T-cell (primary cell): Measurements from ENCODE around the gene YTHDF1. TPM values are rescaled to one million over a fixed set of nuclear protein-coding genes. Genes with fewer than 3 reads are reported as not detected.

Experiments used
- ATAC-seq, 4 experiments: fragments of 200-7000 bp in 3 of 4; fragments of 150-1000 bp in 1 of 4; cut with Tn5 transposase; replicated peaks in 1 of 4; 1 replicate in 3 of 4; 2 replicates in 1 of 4; pipeline ENCODE4 v1.10.0; 2021; ENCODE audit warnings: moderate library complexity in 3 of 4, mild to moderate bottlenecking in 2 of 4, moderate number of reproducible peaks in 1 of 4
- CTCF ChIA-PET, 2 donors: fragments of 300-600 bp; sonication (Branson Sonifier 250); formaldehyde crosslinking; loops; one replicate each; lab custom pipeline; 2022; ENCODE audit warnings: antibody characterized with exemption in 2 of 2; lab: Charles Lee
- POLR2A ChIA-PET, 2 donors: fragments of 300-600 bp; sonication (Branson Sonifier 250); formaldehyde crosslinking; loops; one replicate each; lab custom pipeline; 2022; ENCODE audit warnings: antibody characterized with exemption in 2 of 2; lab: Charles Lee
- DNase-seq, 35 experiments: peaks; one replicate each; pipeline versions ENCODE4 v3.0.0 to v3.0.0-alpha.2; 2013 to 2023
- H3K27ac ChIP-seq: one replicate; pipeline ENCODE4 v1.5.1; 2013; ENCODE audit warnings: low read length
- H3K27me3 ChIP-seq, 2 experiments: replicated peaks in 1 of 2; 1 replicate in 1 of 2; 2 replicates in 1 of 2; pipeline versions ENCODE4 v1.6.1 to v1.7.0; 2013; ENCODE audit warnings: low read length in 1 of 2, mixed read lengths in 1 of 2; ENCODE audit not compliant: control insufficient read depth in 2 of 2, insufficient read depth in 2 of 2; ENCODE audit errors: extremely low read depth in 1 of 2
- H3K36me3 ChIP-seq, 2 donors: 1 replicate in 1 of 2; 2 replicates in 1 of 2; pipeline versions ENCODE4 v1.6.1 to v1.7.0; 2013; ENCODE audit warnings: low read length in 1 of 2; ENCODE audit not compliant: control insufficient read depth in 2 of 2, insufficient read depth in 1 of 2; ENCODE audit errors: extremely low read depth in 1 of 2
- H3K4me1 ChIP-seq, 2 experiments: 1 replicate in 1 of 2; 2 replicates in 1 of 2; pipeline versions ENCODE4 v1.6.1 to v1.7.0; 2013; ENCODE audit warnings: low read length in 2 of 2, mixed read lengths in 1 of 2; ENCODE audit not compliant: insufficient read depth in 2 of 2, control insufficient read depth in 1 of 2; ENCODE audit errors: extremely low read depth in 1 of 2
- H3K4me3 ChIP-seq, 2 donors: 1 replicate in 1 of 2; 2 replicates in 1 of 2; pipeline versions ENCODE4 v1.5.1 to v1.7.0; 2013; ENCODE audit warnings: mild to moderate bottlenecking in 2 of 2, low read length in 1 of 2, moderate library complexity in 1 of 2; ENCODE audit not compliant: control insufficient read depth in 1 of 2; ENCODE audit errors: extremely low read depth in 1 of 2
- H3K9me3 ChIP-seq: 2 replicates; pipeline ENCODE4 v1.7.0; 2013
- H3K27ac Mint-ChIP-seq, 2 donors: one replicate each; pipeline ENCODE4 v1.8.0; 2020 to 2021; ENCODE audit warnings: mild to moderate bottlenecking in 2 of 2, mixed read lengths in 2 of 2
- H3K27me3 Mint-ChIP-seq, 2 donors: one replicate each; pipeline ENCODE4 v1.8.0; 2021 to 2022; ENCODE audit warnings: mixed read lengths in 2 of 2
- H3K36me3 Mint-ChIP-seq: one replicate; pipeline ENCODE4 v1.8.0; 2021; ENCODE audit warnings: mixed read lengths
- H3K4me1 Mint-ChIP-seq, 3 donors: one replicate each; pipeline ENCODE4 v1.8.0; 2020 to 2022; ENCODE audit warnings: mixed read lengths in 3 of 3, mild to moderate bottlenecking in 1 of 3
- H3K4me3 Mint-ChIP-seq, 3 donors: one replicate each; pipeline ENCODE4 v1.8.0; 2020 to 2022; ENCODE audit warnings: mild to moderate bottlenecking in 3 of 3, mixed read lengths in 3 of 3, moderate library complexity in 3 of 3
- H3K9me3 Mint-ChIP-seq, 3 donors: one replicate each; pipeline ENCODE4 v1.8.0; 2020 to 2022; ENCODE audit warnings: mixed read lengths in 3 of 3
- WGBS: methylation state at CpG from one replicate; pipeline ENCODE4 v1.1.5; 2013; ENCODE audit warnings: missing lambda C conversion rate; ENCODE audit not compliant: insufficient coverage; 5-methylcytosine and 5-hydroxymethylcytosine counted together
- total RNA-seq, 35 experiments: library from RNA in 6 of 35; stranded (reverse) in 6 of 35; fragments of 120-200 nt in 1 of 35; gene quantifications; one replicate each; pipeline versions ENCODE4 v1.2.1 to v1.2.4 and lab custom pipeline; 2013 to 2026

Gene YTHDF1
- total RNA-seq, 5 donors from 2014 or later (not counting 1 experiment from before 2014, with no cell fraction given): 36.7 to 44.5 (median 42.2) TPM

DNA sequence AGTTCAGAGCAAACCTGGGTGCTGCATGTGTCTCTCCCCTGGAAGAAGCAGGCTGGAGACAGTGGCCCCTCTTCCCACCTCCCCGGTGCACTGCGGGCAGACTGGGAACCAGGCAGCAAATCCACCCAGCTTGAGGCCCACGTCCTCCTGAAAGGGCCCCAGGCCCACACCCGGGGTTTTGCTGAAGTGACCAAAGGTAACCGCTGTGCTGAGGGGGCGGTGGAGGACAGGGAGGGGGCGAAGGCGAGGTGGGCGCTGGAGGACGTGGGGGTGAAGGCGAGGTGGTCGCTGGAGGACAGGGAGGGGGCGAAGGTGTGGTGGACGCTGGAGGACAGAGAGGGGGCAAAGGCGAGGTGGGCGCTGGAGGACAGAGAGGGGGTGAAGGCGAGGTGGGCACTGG is 18.0 kb upstream of the YTHDF1 start:
- H3K4me3 Mint-ChIP-seq: no peak overlapping the region
- no peak for ATAC-seq
- WGBS: 80% methylated on average over 6 of the region's 17 CpGs
- Histone ChIP-seq H3K4me3 (no peak overlapping the region), H3K9me3 (no peaks in the 10 kb centered on the region), H3K36me3 (no peaks in the 10 kb centered on the region), H3K4me1 (peaks cover 0 to 20% of the 10 kb centered on the region in 2 experiments), H3K27ac (no peak overlapping the region), H3K27me3 (peaks cover 10 to 55% of the 10 kb centered on the region in 2 experiments)
- no peak overlapping the region for H3K27ac Mint-ChIP-seq
- peaks cover 3 to 9% (median 4%) of the 10 kb centered on the region in 3 donors for H3K4me1 Mint-ChIP-seq
- H3K36me3 Mint-ChIP-seq: no peaks in the 10 kb centered on the region
- ChIA-PET POLR2A (no interaction called here), CTCF (interaction anchor here (1.0 to 1.5 kb wide), 2 partner anchors 10 kb away, joined by 3 to 4 read pairs; no protein-coding TSS in a partner anchor)
- no peaks in the 10 kb centered on the region for H3K9me3 Mint-ChIP-seq
- no peak for DNase-seq
- H3K27me3 Mint-ChIP-seq: peaks cover 34 to 47% of the 10 kb centered on the region in 2 donors

DNA sequence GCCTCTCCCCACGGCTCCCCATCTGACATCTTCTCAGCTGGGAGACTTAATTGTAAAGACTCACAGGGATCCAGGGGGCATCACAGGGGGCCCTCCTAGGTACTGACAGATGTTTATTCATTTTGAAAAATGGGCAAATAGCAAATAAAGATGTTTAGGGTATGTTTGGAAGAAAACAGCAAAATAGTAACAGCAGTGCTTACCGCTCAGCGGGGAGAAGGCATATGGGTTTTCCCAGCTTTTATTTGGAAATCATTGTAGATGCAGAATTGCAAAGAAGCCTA is 17.1 kb upstream of the YTHDF1 start:
- peaks cover 34 to 47% of the 10 kb centered on the region in 2 donors for H3K27me3 Mint-ChIP-seq

DNA sequence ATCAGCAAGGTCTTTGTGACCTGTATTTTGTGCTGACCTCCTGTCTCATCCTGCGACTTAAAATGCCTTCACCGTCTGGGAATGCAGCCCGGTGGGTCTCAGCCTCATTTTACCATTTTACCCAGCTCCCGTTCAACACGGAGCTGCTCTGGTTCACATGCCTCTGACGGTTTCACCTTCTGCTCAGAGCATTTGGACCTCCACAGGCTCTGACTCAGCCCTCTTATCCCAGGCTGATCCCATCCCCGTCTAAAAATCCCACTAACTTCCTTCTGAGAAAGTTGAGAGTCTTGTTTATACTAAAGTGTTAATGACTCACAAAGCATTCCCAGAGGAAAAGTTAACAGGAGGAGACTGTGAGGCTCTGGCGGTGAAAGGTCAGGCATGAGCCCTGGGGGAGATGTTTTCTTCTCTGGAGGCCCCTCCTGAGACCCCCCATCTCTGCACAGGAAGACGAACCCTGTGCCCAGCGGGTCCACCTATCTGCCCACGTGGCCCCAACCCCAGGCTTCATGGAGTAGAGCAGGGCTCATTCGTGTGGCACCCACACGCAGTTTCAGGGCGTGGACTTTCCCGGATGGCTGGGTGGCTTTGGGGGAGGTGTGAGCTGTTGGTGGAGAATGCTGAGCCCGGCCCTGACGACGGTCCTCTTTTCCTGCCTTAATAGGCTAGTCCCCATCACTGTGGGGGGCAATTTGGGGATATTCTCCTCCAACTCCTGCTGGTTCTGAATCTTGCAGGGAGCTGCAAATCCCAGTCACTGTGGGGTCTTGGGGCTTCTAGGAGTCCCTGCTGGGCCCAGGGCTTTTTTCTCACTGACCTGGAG is 16.5 kb upstream of the YTHDF1 start:
- peaks cover 34 to 47% of the 10 kb centered on the region in 2 donors for H3K27me3 Mint-ChIP-seq
- WGBS: 63% methylated on average over 8 of the region's 18 CpGs
- no peaks in the 10 kb centered on the region for H3K36me3 ChIP-seq

More for the DNA sequence above, 17.1 kb upstream of the YTHDF1 start:
- no peak overlapping the region for H3K27ac ChIP-seq
- Mint-ChIP-seq H3K36me3 (no peaks in the 10 kb centered on the region), H3K9me3 (no peaks in the 10 kb centered on the region), H3K27ac (no peak overlapping the region), H3K4me1 (peaks cover 3 to 9% (median 4%) of the 10 kb centered on the region in 3 donors), H3K4me3 (no peak overlapping the region)
- ChIA-PET CTCF (interaction anchor here (0.7 to 1.5 kb wide), 3 partner anchors 9 to 28 kb away, joined by 3 to 4 read pairs (median 3); no protein-coding TSS in a partner anchor), POLR2A (no interaction called here)
- ATAC-seq (no peak), DNase-seq (no peak)
- H3K4me1 ChIP-seq: peaks cover 0 to 20% of the 10 kb centered on the region in 2 experiments
- peaks cover 10 to 61% of the 10 kb centered on the region in 2 experiments for H3K27me3 ChIP-seq
- H3K9me3 ChIP-seq: no peaks in the 10 kb centered on the region
- no peak overlapping the region for H3K4me3 ChIP-seq
- no CpG with 5 or more reads among the region's 3 CpGs for WGBS
- H3K36me3 ChIP-seq: no peaks in the 10 kb centered on the region

DNA sequence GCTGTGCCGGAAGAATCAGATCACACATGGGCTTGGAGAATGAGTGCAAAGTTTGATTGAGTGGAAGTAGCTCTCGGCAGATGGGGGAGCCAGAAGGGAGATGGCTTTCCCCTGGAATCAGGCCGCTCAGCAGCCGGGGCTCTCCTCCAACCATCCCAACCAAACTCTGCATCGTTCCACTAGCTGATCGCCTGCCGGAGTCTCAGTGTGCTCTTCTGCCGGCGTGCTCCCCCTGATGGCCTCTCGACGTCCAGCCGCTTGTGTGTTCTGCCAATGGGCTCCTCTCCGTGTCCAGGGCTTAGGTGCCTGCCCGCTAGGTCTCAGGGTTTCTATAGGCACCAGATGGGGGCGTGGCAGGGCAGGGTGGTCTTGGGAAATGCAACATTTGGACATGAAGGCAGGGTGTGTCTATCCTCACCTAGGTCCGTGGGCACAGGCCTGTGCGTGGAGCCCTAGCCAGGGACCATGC is 14.9 kb upstream of the YTHDF1 start:
- H3K4me3 ChIP-seq: no peak overlapping the region
- ATAC-seq (no peak), DNase-seq (peak in 1 of 35 experiments; percentile 29)
- H3K27ac ChIP-seq: no peak overlapping the region
- no peak overlapping the region for H3K4me3 Mint-ChIP-seq
- H3K36me3 Mint-ChIP-seq: no peaks in the 10 kb centered on the region
- peaks cover 34 to 46% of the 10 kb centered on the region in 2 donors for H3K27me3 Mint-ChIP-seq
- H3K27ac Mint-ChIP-seq: no peak overlapping the region
- peaks cover 0 to 18% of the 10 kb centered on the region in 2 experiments for H3K4me1 ChIP-seq
- H3K9me3 ChIP-seq: no peaks in the 10 kb centered on the region
- 24% methylated on average over 13 of the region's 17 CpGs for WGBS
- H3K27me3 ChIP-seq: peaks cover 10 to 63% of the 10 kb centered on the region in 2 experiments
- CTCF ChIA-PET: no interaction called here
- POLR2A ChIA-PET: no interaction called here
- no peaks in the 10 kb centered on the region for H3K36me3 ChIP-seq
- H3K9me3 Mint-ChIP-seq: no peaks in the 10 kb centered on the region
- peaks cover 3 to 9% (median 4%) of the 10 kb centered on the region in 3 donors for H3K4me1 Mint-ChIP-seq

More for the DNA sequence above, 16.5 kb upstream of the YTHDF1 start:
- Mint-ChIP-seq H3K9me3 (no peaks in the 10 kb centered on the region), H3K4me1 (peaks cover 3 to 9% (median 4%) of the 10 kb centered on the region in 3 donors), H3K27ac (no peak overlapping the region), H3K4me3 (no peak overlapping the region), H3K36me3 (no peaks in the 10 kb centered on the region)
- Histone ChIP-seq H3K4me3 (no peak overlapping the region), H3K27ac (no peak overlapping the region), H3K27me3 (peaks cover 10 to 61% of the 10 kb centered on the region in 2 experiments), H3K9me3 (no peaks in the 10 kb centered on the region), H3K4me1 (peaks cover 0 to 20% of the 10 kb centered on the region in 2 experiments)
- POLR2A ChIA-PET: no interaction called here
- ATAC-seq (no peak), DNase-seq (no peak)
- CTCF ChIA-PET: interaction anchor here (1.0 to 1.5 kb wide), 2 partner anchors 9 kb away, joined by 3 to 4 read pairs; no protein-coding TSS in a partner anchor

DNA sequence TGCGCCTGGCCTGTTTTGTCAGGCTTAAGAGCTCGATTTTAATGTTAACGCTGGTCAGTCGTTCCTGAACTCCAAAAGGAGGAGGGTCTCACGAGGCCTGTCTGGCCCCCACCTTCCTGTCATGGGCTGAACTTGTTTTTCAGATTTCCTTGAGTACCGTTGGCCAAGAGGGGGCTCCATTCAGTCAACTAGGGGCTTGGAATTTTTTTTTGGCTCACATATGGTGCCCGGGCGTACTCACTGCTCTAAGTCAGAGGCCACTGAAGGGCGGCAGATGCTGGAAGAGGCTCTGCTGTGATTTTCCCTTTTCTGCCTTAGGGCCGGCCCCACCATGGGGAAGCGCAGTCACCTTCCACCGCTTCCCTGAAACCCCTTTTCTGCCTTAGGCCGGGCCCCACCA is 12.9 kb upstream of the YTHDF1 start:
- Mint-ChIP-seq H3K4me3 (no peak overlapping the region), H3K4me1 (peaks cover 0 to 4% (median 0%) of the 10 kb centered on the region in 3 donors), H3K36me3 (no peaks in the 10 kb centered on the region), H3K27me3 (peaks cover 34 to 44% of the 10 kb centered on the region in 2 donors), H3K27ac (no peak overlapping the region), H3K9me3 (no peaks in the 10 kb centered on the region)
- 54% methylated on average over 12 of the region's 13 CpGs for WGBS
- ChIA-PET CTCF (no interaction called here), POLR2A (no interaction called here)
- no peaks in the 10 kb centered on the region for H3K36me3 ChIP-seq
- H3K4me3 ChIP-seq: no peak overlapping the region
- H3K27me3 ChIP-seq: peaks cover 10 to 55% of the 10 kb centered on the region in 2 experiments
- no peak for DNase-seq
- H3K27ac ChIP-seq: no peak overlapping the region
- H3K9me3 ChIP-seq: no peaks in the 10 kb centered on the region
- ATAC-seq: no peak
- peaks cover 0 to 2% of the 10 kb centered on the region in 2 experiments for H3K4me1 ChIP-seq

DNA sequence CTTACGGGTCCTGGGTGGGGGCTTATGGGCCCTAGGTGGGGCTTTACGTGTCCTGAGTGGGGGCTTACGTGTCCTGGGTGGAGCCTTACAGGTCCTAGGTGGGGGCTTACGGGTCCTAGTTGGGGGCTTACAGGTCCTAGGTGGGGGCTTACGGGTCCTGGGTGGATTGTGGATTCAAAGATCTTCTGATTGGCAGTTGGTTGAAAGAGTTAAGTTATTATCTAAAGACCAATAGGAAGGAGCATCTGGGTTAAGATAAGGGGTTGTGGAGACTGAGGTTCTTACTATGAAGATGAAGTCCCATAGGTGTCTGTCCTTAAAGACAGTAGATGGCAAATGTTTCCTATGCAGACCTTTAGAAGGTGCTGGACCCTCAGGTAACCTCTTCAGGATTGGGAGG is 11.3 kb upstream of the YTHDF1 start:
- no peak for DNase-seq
- ATAC-seq: no peak
- POLR2A ChIA-PET: no interaction called here
- Mint-ChIP-seq H3K27me3 (peaks cover 31 to 34% of the 10 kb centered on the region in 2 donors), H3K4me3 (no peak overlapping the region), H3K9me3 (no peaks in the 10 kb centered on the region), H3K36me3 (no peaks in the 10 kb centered on the region), H3K27ac (no peak overlapping the region), H3K4me1 (peaks cover 0 to 4% (median 0%) of the 10 kb centered on the region in 3 donors)
- CTCF ChIA-PET: interaction anchor here in 1 of 2 donors (0.7 kb wide), 1 partner anchor 624 kb away, joined by 3 read pairs; no protein-coding TSS in a partner anchor
- Histone ChIP-seq H3K36me3 (no peaks in the 10 kb centered on the region), H3K27me3 (peaks cover 10 to 47% of the 10 kb centered on the region in 2 experiments), H3K27ac (no peak overlapping the region), H3K4me3 (no peak overlapping the region), H3K4me1 (peaks cover 0 to 2% of the 10 kb centered on the region in 2 experiments), H3K9me3 (no peaks in the 10 kb centered on the region)
- 94% methylated on average over 2 of the region's 5 CpGs for WGBS
